Type B pancreatic cell (in vitro differentiated cells): Measurements from ENCODE around the gene MON2. TPM values are rescaled to one million over a fixed set of nuclear protein-coding genes. Genes with fewer than 3 reads are reported as not detected.

Experiments
- DNase-seq: peaks from one replicate; pipeline ENCODE4 v3.0.0; 2021; ENCODE audit warnings: mixed read lengths; ENCODE audit not compliant: unreplicated experiment; ENCODE audit errors: extremely low spot score
- H3K27ac Mint-ChIP-seq: 2 replicates; pipeline ENCODE4 v1.8.0; 2021; ENCODE audit warnings: mild to moderate bottlenecking, mixed read lengths
- H3K27me3 Mint-ChIP-seq: 2 replicates; pipeline ENCODE4 v1.8.0; 2021; ENCODE audit warnings: mixed read lengths
- H3K36me3 Mint-ChIP-seq: 2 replicates; pipeline ENCODE4 v1.8.0; 2021; ENCODE audit warnings: mixed read lengths
- H3K4me1 Mint-ChIP-seq: one replicate; pipeline ENCODE4 v1.8.0; 2021; ENCODE audit warnings: mixed read lengths; ENCODE audit not compliant: unreplicated experiment
- H3K4me3 Mint-ChIP-seq: 2 replicates; pipeline ENCODE4 v1.8.0; 2021; ENCODE audit warnings: mild to moderate bottlenecking, mixed read lengths
- H3K9me3 Mint-ChIP-seq: 2 replicates; pipeline ENCODE4 v1.8.0; 2021; ENCODE audit warnings: mixed read lengths
- CTCF ChIP-seq: fragments of 200-600 bp; sonication (generic); conservative IDR thresholded peaks from 2 replicates; pipeline ENCODE4 v1.5.0; 2021; ENCODE audit warnings: antibody characterized with exemption, mild to moderate bottlenecking
- total RNA-seq: library from RNA; stranded (reverse); gene quantifications from 2 replicates; pipeline ENCODE4 v1.2.1, GENCODE V29; 2021; ENCODE audit warnings: low replicate concordance

The MON2 gene
- total RNA-seq, 1 donor from 2014 or later = 47.4 TPM

DNA sequence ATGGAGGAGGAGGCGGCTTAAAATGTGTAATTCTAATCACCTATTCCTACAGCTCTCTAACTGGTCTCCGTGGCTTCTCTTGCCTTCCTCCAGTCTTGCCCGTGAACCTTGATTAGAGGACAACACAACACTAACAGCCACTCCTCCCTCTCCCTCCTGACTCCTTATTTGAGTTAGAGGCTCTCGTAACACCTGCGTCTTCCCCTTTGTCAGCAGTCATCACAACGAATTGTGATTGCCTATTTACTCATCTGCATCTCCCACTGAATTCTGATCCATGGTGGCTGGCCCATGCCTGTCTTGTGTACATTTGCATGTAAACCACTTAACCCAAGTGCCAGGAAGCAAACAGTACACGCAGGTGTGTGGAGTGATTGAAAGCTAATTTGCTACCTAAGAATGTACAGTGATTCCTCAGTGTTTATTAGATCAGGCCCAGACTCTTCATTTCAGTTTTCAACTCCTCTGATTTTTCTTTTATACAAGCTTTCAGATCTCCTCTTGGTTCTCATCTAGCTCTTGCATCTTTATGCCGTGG lies 154.5 kb downstream of the MON2 start:
- Mint-ChIP-seq H3K4me1 (no peaks in the 10 kb centered on the region), H3K27me3 (peaks cover 5% of the 10 kb centered on the region), H3K4me3 (no peak overlapping the region), H3K36me3 (no peaks in the 10 kb centered on the region), H3K9me3 (no peaks in the 10 kb centered on the region), H3K27ac (no peak overlapping the region)
- TF ChIP-seq CTCF = no peak
- DNase-seq = no peak

- H3K27ac Mint-ChIP-seq = no peak overlapping the region
Observed at GRCh38 chr12:62622177-62622576, 155.6 kb downstream of the MON2 start.

DNA sequence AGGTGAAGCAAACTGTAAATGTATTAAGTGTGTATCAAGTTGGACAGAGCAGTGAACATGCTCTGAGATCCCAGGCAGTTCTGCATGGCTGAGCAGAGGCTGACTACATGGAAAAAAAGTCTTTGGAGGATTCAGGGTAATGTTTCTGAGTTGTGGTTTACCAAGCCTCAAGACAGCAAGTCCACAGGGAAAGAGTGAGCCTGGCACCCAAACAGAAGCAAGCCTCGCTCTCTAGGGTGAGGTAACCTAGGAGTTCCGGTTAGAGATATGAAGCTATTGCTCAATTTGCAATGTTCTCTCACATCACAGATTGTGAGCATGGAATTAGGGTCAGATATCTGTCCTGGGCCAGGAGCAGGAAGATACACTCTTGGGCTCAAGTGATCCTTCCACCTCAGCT lies 158.6 kb downstream of the MON2 start:
- H3K36me3 Mint-ChIP-seq = no peaks in the 10 kb centered on the region
- peaks cover 17% of the 10 kb centered on the region for H3K4me1 Mint-ChIP-seq
- H3K27ac Mint-ChIP-seq = no peak overlapping the region
- no peaks in the 10 kb centered on the region for H3K9me3 Mint-ChIP-seq
- no peak overlapping the region for H3K4me3 Mint-ChIP-seq
- no peak for TF ChIP-seq CTCF
- H3K27me3 Mint-ChIP-seq = peaks cover 26% of the 10 kb centered on the region
- no peak for DNase-seq

More at GRCh38 chr12:62622177-62622576, 155.6 kb downstream of the MON2 start:
- DNase-seq = no peak
- Mint-ChIP-seq H3K27me3 (peaks cover 9% of the 10 kb centered on the region), H3K4me3 (no peak overlapping the region), H3K9me3 (no peaks in the 10 kb centered on the region), H3K36me3 (no peaks in the 10 kb centered on the region), H3K4me1 (no peaks in the 10 kb centered on the region)
- no peak for TF ChIP-seq CTCF

DNA sequence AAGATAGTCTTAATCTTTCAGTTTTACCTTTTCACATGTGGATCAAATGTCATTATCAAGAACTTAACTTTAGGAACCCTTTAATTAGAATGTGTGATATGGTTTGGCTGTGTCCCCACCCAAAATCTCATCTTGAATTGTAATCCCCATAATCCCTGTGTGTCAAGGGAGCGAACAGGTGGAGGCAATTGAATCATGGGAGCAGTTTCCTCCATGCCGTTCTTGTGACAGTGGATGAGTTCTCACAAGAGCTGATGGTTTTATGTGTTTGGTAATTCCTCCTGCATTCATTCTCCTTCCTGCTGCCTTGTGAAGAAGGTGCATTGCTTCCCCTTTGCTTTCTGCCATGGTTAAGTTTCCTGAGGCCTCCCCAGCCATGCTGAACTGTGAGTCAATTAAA lies 160.6 kb downstream of the MON2 start:
- no peaks in the 10 kb centered on the region for H3K36me3 Mint-ChIP-seq
- H3K4me3 Mint-ChIP-seq = no peak overlapping the region
- TF ChIP-seq CTCF = no peak
- peaks cover 36% of the 10 kb centered on the region for H3K27me3 Mint-ChIP-seq
- no peaks in the 10 kb centered on the region for H3K9me3 Mint-ChIP-seq
- DNase-seq = no peak
- no peak overlapping the region for H3K27ac Mint-ChIP-seq
- H3K4me1 Mint-ChIP-seq = peaks cover 25% of the 10 kb centered on the region

GRCh38 chr12:62629413-62629812 lies 162.8 kb downstream of the MON2 start:
- Mint-ChIP-seq H3K9me3 (no peaks in the 10 kb centered on the region), H3K27ac (no peak overlapping the region), H3K4me3 (no peak overlapping the region), H3K4me1 (peaks cover 25% of the 10 kb centered on the region), H3K36me3 (no peaks in the 10 kb centered on the region), H3K27me3 (peaks cover 48% of the 10 kb centered on the region)
- TF ChIP-seq CTCF = no peak
- no peak for DNase-seq
